GM12878 (cell line): Measurements from ENCODE around the gene CDC14A. TPM values are rescaled to one million over a fixed set of nuclear protein-coding genes. Genes with fewer than 3 reads are reported as not detected.

Experiments
- ATAC-seq: fragments of 200-7000 bp; cut with Tn5 transposase; 3 replicates; pipeline ENCODE4 v1.9.1; 2020; ENCODE audit warnings: mild to moderate bottlenecking, moderate library complexity
- BruUV-seq: library from RNA; stranded (reverse); fragments of 400-500 nt; replicated peaks from 2 replicates; lab custom pipeline; 2021; lab: Mats Ljungman, UMichigan
- CTCF ChIA-PET: fragments of 300-600 bp; sonication (Branson Sonifier 250); formaldehyde crosslinking; extraction: SDS; loops from one replicate; lab custom pipeline; 2021; ENCODE audit warnings: inconsistent platforms; lab: Yijun Ruan, JAX
- POLR2A ChIA-PET: fragments of 350-600 bp; formaldehyde crosslinking; extraction: SDS; loops from one replicate; lab custom pipeline; 2021; ENCODE audit warnings: inconsistent platforms; lab: Charles Lee
- RAD21 ChIA-PET: fragments of 300-600 bp; sonication (Branson Sonifier 250); formaldehyde crosslinking; loops from one replicate; lab custom pipeline; 2023; ENCODE audit warnings: antibody characterized with exemption; ENCODE audit not compliant: unreplicated experiment; lab: Charles Lee
- SMC1A ChIA-PET: fragments of 300-600 bp; sonication (Branson Sonifier 250); formaldehyde crosslinking; loops from one replicate; lab custom pipeline; 2023; ENCODE audit not compliant: unreplicated experiment, uncharacterized antibody; lab: Charles Lee
- DNase-seq: peaks from one replicate; pipeline ENCODE4 v3.0.0-alpha.2; 2011; ENCODE audit warnings: low read depth, low spot score
- FAIRE-seq: peaks from 3 replicates; lab custom pipeline; 2011; peaks lifted over from hg19 to GRCh38; lab: Jason Lieb, UNC
- H2AFZ ChIP-seq: 2 replicates; pipeline ENCODE4 v1.6.0; 2011; ENCODE audit warnings: low read depth, low read length, control low read depth; ENCODE audit not compliant: control insufficient read depth
- H3K27ac ChIP-seq: 2 replicates; pipeline ENCODE4 v1.5.1; 2011; ENCODE audit warnings: control low read depth; ENCODE audit not compliant: control insufficient read depth, insufficient read depth
- H3K27me3 ChIP-seq, 2 experiments: replicated peaks in 1 of 2; 2 replicates each; pipeline versions ENCODE4 v1.6.0 to v1.6.1; 2011; ENCODE audit warnings: low read length in 1 of 2; ENCODE audit not compliant: control insufficient read depth in 2 of 2, insufficient read depth in 2 of 2
- H3K36me3 ChIP-seq, 2 experiments: 2 replicates each; pipeline ENCODE4 v1.5.1; 2011; ENCODE audit warnings: low read length in 1 of 2; ENCODE audit not compliant: control insufficient read depth in 2 of 2, insufficient read depth in 2 of 2
- H3K4me1 ChIP-seq: 2 replicates; pipeline ENCODE4 v1.6.1; 2011; ENCODE audit warnings: mild to moderate bottlenecking, low read length, moderate library complexity, mixed read lengths; ENCODE audit not compliant: control insufficient read depth, insufficient read depth
- H3K4me2 ChIP-seq: 2 replicates; pipeline ENCODE4 v1.6.0; 2011; ENCODE audit warnings: control low read depth; ENCODE audit not compliant: control insufficient read depth, insufficient read depth
- H3K4me3 ChIP-seq: fragments of 200-600 bp; sonication (generic); 2 replicates; pipeline ENCODE4 v1.5.1; 2016
- H3K79me2 ChIP-seq: 2 replicates; pipeline ENCODE4 v1.6.0; 2011; ENCODE audit warnings: low read length; ENCODE audit not compliant: control insufficient read depth, insufficient read depth
- H3K9ac ChIP-seq: 2 replicates; pipeline ENCODE4 v1.8.0; 2011; ENCODE audit warnings: low read length, control low read depth, mixed read lengths; ENCODE audit not compliant: control insufficient read depth, insufficient read depth
- H3K9me3 ChIP-seq: replicated peaks from 3 replicates; pipeline ENCODE4 v1.5.1; 2011; ENCODE audit warnings: mild to moderate bottlenecking, low read length; ENCODE audit not compliant: control insufficient read depth, insufficient read depth
- H4K20me1 ChIP-seq: 2 replicates; pipeline ENCODE4 v1.6.0; 2011; ENCODE audit not compliant: control insufficient read depth, insufficient read depth
- RUNX3 ChIP-seq: IDR thresholded peaks from 2 replicates; pipeline ENCODE4 v1.6.1; 2012; ENCODE audit warnings: low read length, inconsistent platforms
- SPI1 ChIP-seq: IDR thresholded peaks from 2 replicates; pipeline ENCODE4 v1.6.1; 2011; ENCODE audit warnings: low read depth, mild to moderate bottlenecking, low read length, moderate library complexity, borderline replicate concordance; ENCODE audit not compliant: insufficient read depth
- SREBF1 ChIP-seq: IDR thresholded peaks from 2 replicates; pipeline ENCODE4 v1.6.1; 2012; ENCODE audit warnings: mild to moderate bottlenecking, low read length
- TCF7 ChIP-seq: IDR thresholded peaks from 2 replicates; pipeline ENCODE4 v1.6.1; 2014; ENCODE audit warnings: antibody characterized with exemption, borderline replicate concordance
- ZNF207 ChIP-seq: fragments of 450-650 bp; IDR thresholded peaks from 2 replicates; pipeline ENCODE4 v1.6.1; 2014; ENCODE audit warnings: antibody characterized with exemption, mild to moderate bottlenecking, borderline replicate concordance
- ZNF24 ChIP-seq: fragments of 450-650 bp; IDR thresholded peaks from 2 replicates; pipeline ENCODE4 v1.6.1; 2017; ENCODE audit warnings: antibody characterized with exemption, mild to moderate bottlenecking
- WGBS: methylation state at CpG from one replicate; pipeline ENCODE4 v1.1.6; 2016; ENCODE audit warnings: low lambda C conversion rate; ENCODE audit not compliant: insufficient replicate concordance, insufficient coverage; ENCODE audit errors: missing lambda C conversion rate; 5-methylcytosine and 5-hydroxymethylcytosine counted together
- in situ Hi-C: fragments of 300-500 bp; cut with MboI; formaldehyde crosslinking; loops from 9 replicates; pipeline ENCODE4 v1.14.3; 2018; ENCODE audit warnings: mixed read lengths
- intact Hi-C: fragments of 100-400 bp; cut with micrococcal nuclease; formaldehyde crosslinking; loops from one replicate; pipeline ENCODE4 v1.14.2; 2022; ENCODE audit not compliant: unreplicated experiment
- polyA plus RNA-seq, 11 experiments: library from polyadenylated mRNA; depleted of rRNA in 4 of 11; unstranded in 6 of 11; stranded (reverse) in 5 of 11; fragments of >200 nt; fragmentation: Nextera tagmentation in 4 of 11; fragmentation: Illumina TruSeq in 1 of 11; extraction: Ambion mirVana in 4 of 11; extraction: Trizol in 1 of 11; gene quantifications; 1 replicate in 1 of 11; 2 replicates in 10 of 11; pipeline versions ENCODE4 v1.2.1 to v1.2.3, GENCODE V29; 2011 to 2016; ENCODE audit warnings: inconsistent platforms in 2 of 11, missing spikeins in 2 of 11, low read depth in 1 of 11
- total RNA-seq, 4 experiments: library from RNA; depleted of rRNA in 3 of 4; stranded (reverse); fragments of >200 nt in 3 of 4; fragmentation: Illumina TruSeq in 1 of 4; extraction: Trizol in 1 of 4; gene quantifications; 2 replicates each; pipeline versions ENCODE4 v1.2.1 to v1.2.3, GENCODE V29; 2013 to 2021
- TF ChIP-seq, protein P1 (sequence below): fragments of 450-650 bp; IDR thresholded peaks from 2 replicates; pipeline ENCODE4 v1.6.1; 2017; ENCODE audit warnings: mild to moderate bottlenecking, moderate library complexity

Gene CDC14A
- total and polyA plus RNA-seq, 10 of the 15 experiments (the other 5 are each of a cell fraction or from before 2014, with no cell fraction given): 1.5 to 7.1 (median 5.5) TPM

DNA sequence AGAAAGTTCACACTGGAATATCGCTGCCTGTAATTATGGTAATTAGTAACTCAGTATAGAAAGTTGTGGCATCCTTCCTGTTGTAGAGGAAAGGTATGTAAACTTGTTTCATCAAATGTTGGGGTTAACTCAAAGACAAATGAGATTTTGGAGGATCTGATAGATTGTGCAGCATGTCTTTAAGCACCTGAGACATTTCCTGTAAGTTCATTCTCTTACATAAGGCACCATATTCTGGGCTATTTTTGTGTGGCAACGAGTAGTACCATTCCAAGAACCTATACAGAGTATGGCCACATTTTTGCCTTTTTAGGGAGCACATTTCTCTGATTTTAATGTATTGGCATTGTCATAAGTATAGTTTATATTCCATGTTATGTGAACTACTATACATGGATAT lies 88.8 kb downstream of the CDC14A start (continued):
- TF ChIP-seq, protein P1, sequence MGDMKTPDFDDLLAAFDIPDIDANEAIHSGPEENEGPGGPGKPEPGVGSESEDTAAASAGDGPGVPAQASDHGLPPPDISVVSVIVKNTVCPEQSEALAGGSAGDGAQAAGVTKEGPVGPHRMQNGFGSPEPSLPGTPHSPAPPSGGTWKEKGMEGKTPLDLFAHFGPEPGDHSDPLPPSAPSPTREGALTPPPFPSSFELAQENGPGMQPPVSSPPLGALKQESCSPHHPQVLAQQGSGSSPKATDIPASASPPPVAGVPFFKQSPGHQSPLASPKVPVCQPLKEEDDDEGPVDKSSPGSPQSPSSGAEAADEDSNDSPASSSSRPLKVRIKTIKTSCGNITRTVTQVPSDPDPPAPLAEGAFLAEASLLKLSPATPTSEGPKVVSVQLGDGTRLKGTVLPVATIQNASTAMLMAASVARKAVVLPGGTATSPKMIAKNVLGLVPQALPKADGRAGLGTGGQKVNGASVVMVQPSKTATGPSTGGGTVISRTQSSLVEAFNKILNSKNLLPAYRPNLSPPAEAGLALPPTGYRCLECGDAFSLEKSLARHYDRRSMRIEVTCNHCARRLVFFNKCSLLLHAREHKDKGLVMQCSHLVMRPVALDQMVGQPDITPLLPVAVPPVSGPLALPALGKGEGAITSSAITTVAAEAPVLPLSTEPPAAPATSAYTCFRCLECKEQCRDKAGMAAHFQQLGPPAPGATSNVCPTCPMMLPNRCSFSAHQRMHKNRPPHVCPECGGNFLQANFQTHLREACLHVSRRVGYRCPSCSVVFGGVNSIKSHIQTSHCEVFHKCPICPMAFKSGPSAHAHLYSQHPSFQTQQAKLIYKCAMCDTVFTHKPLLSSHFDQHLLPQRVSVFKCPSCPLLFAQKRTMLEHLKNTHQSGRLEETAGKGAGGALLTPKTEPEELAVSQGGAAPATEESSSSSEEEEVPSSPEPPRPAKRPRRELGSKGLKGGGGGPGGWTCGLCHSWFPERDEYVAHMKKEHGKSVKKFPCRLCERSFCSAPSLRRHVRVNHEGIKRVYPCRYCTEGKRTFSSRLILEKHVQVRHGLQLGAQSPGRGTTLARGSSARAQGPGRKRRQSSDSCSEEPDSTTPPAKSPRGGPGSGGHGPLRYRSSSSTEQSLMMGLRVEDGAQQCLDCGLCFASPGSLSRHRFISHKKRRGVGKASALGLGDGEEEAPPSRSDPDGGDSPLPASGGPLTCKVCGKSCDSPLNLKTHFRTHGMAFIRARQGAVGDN: no peak
- no peak for TF ChIP-seq TCF7
- no peak for TF ChIP-seq SPI1
- no peak for TF ChIP-seq ZNF207

DNA sequence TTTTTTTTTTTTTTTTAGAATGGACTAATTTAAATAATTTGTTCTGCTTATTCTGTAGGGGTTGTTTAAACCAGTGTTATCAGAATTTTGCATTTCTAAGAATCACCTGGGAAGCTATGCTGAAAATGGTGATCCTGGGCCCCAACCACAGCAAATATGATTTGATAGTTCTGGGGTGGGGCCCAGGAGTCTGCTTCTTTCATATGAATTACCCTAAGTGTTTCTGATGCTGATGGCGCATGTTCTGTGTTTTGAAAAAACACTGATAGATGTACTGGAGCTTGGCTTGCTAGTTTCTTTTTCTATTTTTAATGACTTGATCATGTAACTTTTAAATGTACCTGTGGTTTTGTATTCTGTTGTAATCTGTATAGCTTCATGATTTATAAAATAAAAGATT lies 89.3 kb downstream of the CDC14A start:
- no peaks in the 10 kb centered on the region for H3K36me3 ChIP-seq
- BruUV-seq: no TSS peak
- no peaks in the 10 kb centered on the region for H3K27me3 ChIP-seq
- FAIRE-seq: no peak
- whole genome bisulfite sequencing: 47% methylated on average over 1 of the region's 1 CpG
- ATAC-seq: peak; percentile 51
- intact Hi-C loops (no loop called here), in situ Hi-C loops (no loop called here)
- DNase-seq: no peak
- H2AFZ ChIP-seq: no peak overlapping the region
- H3K27ac ChIP-seq: no peak overlapping the region
- ChIA-PET SMC1A (interaction anchor here (0.7 kb wide), 1 partner anchor 72 kb away, joined by 3 read pairs; no protein-coding TSS in a partner anchor), POLR2A (interaction anchor here (0.7 kb wide), 1 partner anchor 24 kb away, joined by 3 read pairs; no protein-coding TSS in a partner anchor), CTCF (interaction anchor here (1.1 to 3.7 kb wide), 2 partner anchors 16 to 45 kb away, joined by 3 to 42 read pairs; no protein-coding TSS in a partner anchor)
- H3K4me2 ChIP-seq: no peak overlapping the region
- H3K4me3 ChIP-seq: no peak overlapping the region
- no peaks in the 10 kb centered on the region for H4K20me1 ChIP-seq
- no peaks in the 10 kb centered on the region for H3K79me2 ChIP-seq
- no peaks in the 10 kb centered on the region for H3K9me3 ChIP-seq
- no peak overlapping the region for H3K9ac ChIP-seq
- no peak for TF ChIP-seq ZNF24
- 0 out of 2 replicates have a peak, but pooled peaks have one; percentile 8 for TF ChIP-seq RUNX3
- no peak for TF ChIP-seq SREBF1
- TF ChIP-seq, all 136 proteins: peak for 1
- RAD21 ChIA-PET: interaction anchor here (1.0 to 1.4 kb wide), 3 partner anchors 17 to 427 kb away, joined by 3 to 5 read pairs (median 3); no protein-coding TSS in a partner anchor
- peaks cover 18% of the 10 kb centered on the region for H3K4me1 ChIP-seq
